Neural cell (in vitro differentiated cells): ENCODE results near the gene TEX54. TPM values are rescaled to one million over a fixed set of nuclear protein-coding genes. Genes with fewer than 3 reads are reported as not detected.
A peak's percentile ranks its signal among the peaks of the same experiment; 100 is the strongest.

Experiments
- H2AFZ ChIP-seq: fragments of 200-600, 300-800 bp; sonication (generic), shearing (Covaris generic); 2 replicates; pipeline ENCODE4 v1.6.0; 2014; ENCODE audit warnings: low read depth, mild to moderate bottlenecking, antibody characterized with exemption, low read length, moderate library complexity
- H3F3A ChIP-seq: fragments of 200-600 bp; shearing (Covaris generic); 2 replicates; pipeline ENCODE4 v1.6.1; 2016; ENCODE audit warnings: mild to moderate bottlenecking, moderate library complexity, mixed read lengths, antibody characterized with exemption, low read length; ENCODE audit not compliant: insufficient read depth, poor library complexity, severe bottlenecking
- H3K27ac ChIP-seq: fragments of 200-600, 300-800 bp; sonication (generic), shearing (Covaris generic); 2 replicates; pipeline ENCODE4 v1.5.1; 2014; ENCODE audit warnings: mild to moderate bottlenecking, low read length, moderate library complexity
- H3K27me3 ChIP-seq: fragments of 300-800, 200-600 bp; sonication (generic), shearing (Covaris generic); 2 replicates; pipeline ENCODE4 v1.6.0; 2014; ENCODE audit warnings: mild to moderate bottlenecking, low read depth, low read length, moderate library complexity; ENCODE audit not compliant: insufficient read depth
- H3K36me3 ChIP-seq: fragments of 300-800, 200-600 bp; sonication (generic), shearing (Covaris generic); 2 replicates; pipeline ENCODE4 v1.5.1; 2014; ENCODE audit warnings: mild to moderate bottlenecking, antibody characterized with exemption, low read length, moderate library complexity; ENCODE audit not compliant: insufficient read depth
- H3K4me2 ChIP-seq: fragments of 300-800, 200-600 bp; sonication (generic), shearing (Covaris generic); 2 replicates; pipeline ENCODE4 v1.6.0; 2014; ENCODE audit warnings: mild to moderate bottlenecking, low read length
- H3K4me3 ChIP-seq: fragments of 300-800, 200-600 bp; sonication (generic), shearing (Covaris generic); 2 replicates; pipeline ENCODE4 v1.5.1; 2014; ENCODE audit warnings: mild to moderate bottlenecking, low read length, moderate library complexity
- H3K79me2 ChIP-seq: fragments of 200-600 bp; shearing (Covaris generic); replicated peaks from 2 replicates; pipeline ENCODE4 v1.6.0; 2014; ENCODE audit warnings: mild to moderate bottlenecking, low read length, moderate library complexity; ENCODE audit not compliant: insufficient read depth
- H3K9ac ChIP-seq: fragments of 300-800, 200-600 bp; sonication (generic), shearing (Covaris generic); 2 replicates; pipeline ENCODE4 v1.6.1; 2016; ENCODE audit warnings: mild to moderate bottlenecking, low read length, mixed read lengths
- H3K9me2 ChIP-seq: fragments of 200-600 bp; shearing (Covaris generic); 2 replicates; pipeline ENCODE4 v1.6.1; 2016; ENCODE audit warnings: mild to moderate bottlenecking, low read length, mixed read lengths; ENCODE audit not compliant: insufficient read depth
- H3K9me3 ChIP-seq: fragments of 200-600, 300-800 bp; sonication (generic), shearing (Covaris generic); 2 replicates; pipeline ENCODE4 v1.6.1; 2016; ENCODE audit warnings: mild to moderate bottlenecking, mixed run types, low read length, moderate library complexity, mixed read lengths
- H4K20me1 ChIP-seq: fragments of 200-600 bp; shearing (Covaris generic); 2 replicates; pipeline ENCODE4 v1.6.1; 2016; ENCODE audit warnings: mild to moderate bottlenecking, mixed run types; ENCODE audit not compliant: insufficient read depth
- EP300 ChIP-seq: fragments of 450-650 bp; conservative IDR thresholded peaks from 2 replicates; pipeline ENCODE4 v1.6.1; 2014; ENCODE audit warnings: antibody characterized with exemption, mild to moderate bottlenecking, moderate library complexity; ENCODE audit not compliant: poor library complexity, severe bottlenecking
- EZH2 ChIP-seq: fragments of 200-600, 300-800 bp; shearing (Covaris generic), sonication (generic); IDR thresholded peaks from 2 replicates; pipeline ENCODE4 v1.6.1; 2014; ENCODE audit warnings: antibody characterized with exemption, low read length, borderline replicate concordance, mild to moderate bottlenecking; ENCODE audit not compliant: insufficient read depth, poor library complexity, severe bottlenecking
- MXI1 ChIP-seq: fragments of 450-650 bp; conservative IDR thresholded peaks from 2 replicates; pipeline ENCODE4 v1.6.1; 2014; ENCODE audit warnings: antibody characterized with exemption, mild to moderate bottlenecking; ENCODE audit not compliant: poor library complexity, severe bottlenecking
- POLR2AphosphoS5 ChIP-seq: IDR thresholded peaks from 2 replicates; pipeline ENCODE4 v1.6.1; 2012
- RAD21 ChIP-seq: fragments of 450-650 bp; conservative IDR thresholded peaks from 2 replicates; pipeline ENCODE4 v1.6.1; 2014; ENCODE audit warnings: antibody characterized with exemption, mild to moderate bottlenecking, moderate library complexity
- SMC3 ChIP-seq: fragments of 450-650 bp; conservative IDR thresholded peaks from 2 replicates; pipeline ENCODE4 v1.6.1; 2014; ENCODE audit warnings: antibody characterized with exemption, mild to moderate bottlenecking, moderate library complexity; ENCODE audit not compliant: poor library complexity
- TAF1 ChIP-seq: IDR thresholded peaks from 2 replicates; pipeline ENCODE4 v1.6.1; 2012; ENCODE audit warnings: low read depth
- polyA plus RNA-seq: library from polyadenylated mRNA; depleted of rRNA; stranded (reverse); fragments of >200 nt; gene quantifications from 2 replicates; pipeline ENCODE4 v1.2.3, GENCODE V29; 2014
- TF ChIP-seq, protein P1 (sequence below): IDR thresholded peaks from 2 replicates; pipeline ENCODE4 v1.6.1; 2012; ENCODE audit warnings: borderline replicate concordance
- TF ChIP-seq, protein P2 (sequence below): fragments of 450-650 bp; IDR thresholded peaks from 2 replicates; pipeline ENCODE4 v1.5.1; 2014; ENCODE audit warnings: antibody characterized with exemption, mild to moderate bottlenecking, moderate library complexity; ENCODE audit not compliant: poor library complexity, severe bottlenecking

Gene TEX54
- polyA plus RNA-seq, 1 donor from 2014 or later = not detected

DNA sequence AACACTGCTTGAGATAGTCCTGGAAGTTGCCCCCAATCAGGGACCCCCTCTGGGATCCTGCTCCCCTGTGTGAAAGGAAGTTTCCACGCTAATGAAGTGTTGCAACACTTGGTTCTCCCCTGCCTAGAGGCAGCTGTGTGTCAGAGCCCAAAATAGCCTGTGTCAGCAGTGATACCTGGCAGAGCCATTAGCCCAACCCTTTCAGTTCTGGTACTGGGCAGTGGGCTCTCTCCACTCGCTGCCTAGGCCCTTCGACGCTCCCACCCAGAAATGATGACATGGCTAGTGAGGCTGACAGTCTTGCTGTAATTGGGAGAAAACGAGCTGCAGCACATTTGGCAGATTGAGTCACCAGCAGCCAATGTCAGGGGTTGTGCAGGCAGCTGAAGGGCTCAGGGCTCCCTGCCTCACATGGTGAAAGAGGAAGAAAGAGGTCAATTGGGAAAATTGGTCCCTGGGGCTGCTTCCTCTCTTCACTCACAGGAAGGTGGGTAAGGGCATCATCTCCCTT, 26.0 kb downstream of the TEX54 start:
- Histone ChIP-seq H3K4me3 (no peak overlapping the region), H2AFZ (no peak overlapping the region)

DNA sequence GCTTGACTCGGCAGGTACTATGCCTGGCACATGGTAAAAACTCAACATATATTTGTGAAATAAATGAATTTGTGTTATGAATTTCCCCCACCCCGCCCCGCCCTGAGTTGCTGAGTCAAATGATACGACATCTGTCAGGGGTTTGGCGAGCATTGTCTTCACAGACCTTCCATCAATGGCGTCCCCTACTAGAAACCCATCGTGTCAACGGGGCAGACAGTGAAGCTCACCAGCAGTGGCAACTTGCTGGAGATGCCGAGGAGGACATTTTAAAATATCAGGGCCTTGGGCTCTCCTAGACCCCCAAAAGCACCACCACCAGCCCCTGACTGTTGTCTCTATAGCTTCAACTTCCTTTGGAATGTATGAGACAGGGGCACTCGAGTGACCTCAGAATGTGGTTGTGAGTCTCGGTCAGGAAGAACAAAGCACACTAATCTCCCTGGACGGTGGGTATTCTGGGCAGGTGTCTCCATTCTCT, 26.6 kb downstream of the TEX54 start:
- TF ChIP-seq EZH2 (no peak), MXI1 (no peak), RAD21 (no peak), POLR2AphosphoS5 (no peak), TAF1 (no peak), SMC3 (no peak), EP300 (no peak)
- TF ChIP-seq, protein P1, sequence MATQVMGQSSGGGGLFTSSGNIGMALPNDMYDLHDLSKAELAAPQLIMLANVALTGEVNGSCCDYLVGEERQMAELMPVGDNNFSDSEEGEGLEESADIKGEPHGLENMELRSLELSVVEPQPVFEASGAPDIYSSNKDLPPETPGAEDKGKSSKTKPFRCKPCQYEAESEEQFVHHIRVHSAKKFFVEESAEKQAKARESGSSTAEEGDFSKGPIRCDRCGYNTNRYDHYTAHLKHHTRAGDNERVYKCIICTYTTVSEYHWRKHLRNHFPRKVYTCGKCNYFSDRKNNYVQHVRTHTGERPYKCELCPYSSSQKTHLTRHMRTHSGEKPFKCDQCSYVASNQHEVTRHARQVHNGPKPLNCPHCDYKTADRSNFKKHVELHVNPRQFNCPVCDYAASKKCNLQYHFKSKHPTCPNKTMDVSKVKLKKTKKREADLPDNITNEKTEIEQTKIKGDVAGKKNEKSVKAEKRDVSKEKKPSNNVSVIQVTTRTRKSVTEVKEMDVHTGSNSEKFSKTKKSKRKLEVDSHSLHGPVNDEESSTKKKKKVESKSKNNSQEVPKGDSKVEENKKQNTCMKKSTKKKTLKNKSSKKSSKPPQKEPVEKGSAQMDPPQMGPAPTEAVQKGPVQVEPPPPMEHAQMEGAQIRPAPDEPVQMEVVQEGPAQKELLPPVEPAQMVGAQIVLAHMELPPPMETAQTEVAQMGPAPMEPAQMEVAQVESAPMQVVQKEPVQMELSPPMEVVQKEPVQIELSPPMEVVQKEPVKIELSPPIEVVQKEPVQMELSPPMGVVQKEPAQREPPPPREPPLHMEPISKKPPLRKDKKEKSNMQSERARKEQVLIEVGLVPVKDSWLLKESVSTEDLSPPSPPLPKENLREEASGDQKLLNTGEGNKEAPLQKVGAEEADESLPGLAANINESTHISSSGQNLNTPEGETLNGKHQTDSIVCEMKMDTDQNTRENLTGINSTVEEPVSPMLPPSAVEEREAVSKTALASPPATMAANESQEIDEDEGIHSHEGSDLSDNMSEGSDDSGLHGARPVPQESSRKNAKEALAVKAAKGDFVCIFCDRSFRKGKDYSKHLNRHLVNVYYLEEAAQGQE = no peak
- TF ChIP-seq, protein P2, sequence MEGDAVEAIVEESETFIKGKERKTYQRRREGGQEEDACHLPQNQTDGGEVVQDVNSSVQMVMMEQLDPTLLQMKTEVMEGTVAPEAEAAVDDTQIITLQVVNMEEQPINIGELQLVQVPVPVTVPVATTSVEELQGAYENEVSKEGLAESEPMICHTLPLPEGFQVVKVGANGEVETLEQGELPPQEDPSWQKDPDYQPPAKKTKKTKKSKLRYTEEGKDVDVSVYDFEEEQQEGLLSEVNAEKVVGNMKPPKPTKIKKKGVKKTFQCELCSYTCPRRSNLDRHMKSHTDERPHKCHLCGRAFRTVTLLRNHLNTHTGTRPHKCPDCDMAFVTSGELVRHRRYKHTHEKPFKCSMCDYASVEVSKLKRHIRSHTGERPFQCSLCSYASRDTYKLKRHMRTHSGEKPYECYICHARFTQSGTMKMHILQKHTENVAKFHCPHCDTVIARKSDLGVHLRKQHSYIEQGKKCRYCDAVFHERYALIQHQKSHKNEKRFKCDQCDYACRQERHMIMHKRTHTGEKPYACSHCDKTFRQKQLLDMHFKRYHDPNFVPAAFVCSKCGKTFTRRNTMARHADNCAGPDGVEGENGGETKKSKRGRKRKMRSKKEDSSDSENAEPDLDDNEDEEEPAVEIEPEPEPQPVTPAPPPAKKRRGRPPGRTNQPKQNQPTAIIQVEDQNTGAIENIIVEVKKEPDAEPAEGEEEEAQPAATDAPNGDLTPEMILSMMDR = no peak
- peaks cover 23% of the 10 kb centered on the region for H3K79me2 ChIP-seq
- no peaks in the 10 kb centered on the region for H3K27me3 ChIP-seq
- no peaks in the 10 kb centered on the region for H3K36me3 ChIP-seq
- no peaks in the 10 kb centered on the region for H3K9me2 ChIP-seq
- H3K27ac ChIP-seq = peak overlapping the region; percentile 89
- peak overlapping the region; percentile 89 for H3K4me3 ChIP-seq
- no peaks in the 10 kb centered on the region for H3F3A ChIP-seq
- H3K4me2 ChIP-seq = peak overlapping the region; percentile 98
- H4K20me1 ChIP-seq = peaks cover 6% of the 10 kb centered on the region
- H3K9me3 ChIP-seq = no peaks in the 10 kb centered on the region
- peak overlapping the region; percentile 84 for H3K9ac ChIP-seq
- H2AFZ ChIP-seq = peak overlapping the region; percentile 79

More for the DNA sequence above, 26.0 kb downstream of the TEX54 start:
- Histone ChIP-seq H3K9ac (no peak overlapping the region), H3K9me3 (no peaks in the 10 kb centered on the region), H3K27me3 (no peaks in the 10 kb centered on the region), H3K9me2 (no peaks in the 10 kb centered on the region), H4K20me1 (peaks cover 6% of the 10 kb centered on the region), H3K4me2 (no peak overlapping the region), H3K79me2 (peaks cover 23% of the 10 kb centered on the region), H3K27ac (no peak overlapping the region), H3K36me3 (no peaks in the 10 kb centered on the region), H3F3A (no peaks in the 10 kb centered on the region)
- no peak for TF ChIP-seq MXI1
- TF ChIP-seq RAD21 = no peak
- TF ChIP-seq, protein P1 = no peak
- no peak for TF ChIP-seq SMC3
- no peak for TF ChIP-seq POLR2AphosphoS5
- no peak for TF ChIP-seq EP300
- no peak for TF ChIP-seq EZH2
- no peak for TF ChIP-seq TAF1
- TF ChIP-seq, protein P2 = no peak
